GM12878 (cell line): ENCODE data around the gene CCNL2. TPM values are rescaled to one million over a fixed set of nuclear protein-coding genes. Genes with fewer than 3 reads are reported as not detected.
A peak's percentile ranks its signal among the peaks of the same experiment; 100 is the strongest.

ENCODE experiments used
- ATAC-seq: fragments of 200-7000 bp; cut with Tn5 transposase; 3 replicates; pipeline ENCODE4 v1.9.1; 2020; ENCODE audit warnings: mild to moderate bottlenecking, moderate library complexity
- BruUV-seq: library from RNA; stranded (reverse); fragments of 400-500 nt; replicated peaks from 2 replicates; lab custom pipeline; 2021; lab: Mats Ljungman, UMichigan
- CTCF ChIA-PET: fragments of 300-600 bp; sonication (Branson Sonifier 250); formaldehyde crosslinking; extraction: SDS; loops from one replicate; lab custom pipeline; 2021; ENCODE audit warnings: inconsistent platforms; lab: Yijun Ruan, JAX
- POLR2A ChIA-PET: fragments of 350-600 bp; formaldehyde crosslinking; extraction: SDS; loops from one replicate; lab custom pipeline; 2021; ENCODE audit warnings: inconsistent platforms; lab: Charles Lee
- RAD21 ChIA-PET: fragments of 300-600 bp; sonication (Branson Sonifier 250); formaldehyde crosslinking; loops from one replicate; lab custom pipeline; 2023; ENCODE audit warnings: antibody characterized with exemption; ENCODE audit not compliant: unreplicated experiment; lab: Charles Lee
- SMC1A ChIA-PET: fragments of 300-600 bp; sonication (Branson Sonifier 250); formaldehyde crosslinking; loops from one replicate; lab custom pipeline; 2023; ENCODE audit not compliant: unreplicated experiment, uncharacterized antibody; lab: Charles Lee
- DNase-seq: peaks from one replicate; pipeline ENCODE4 v3.0.0-alpha.2; 2011; ENCODE audit warnings: low read depth, low spot score
- FAIRE-seq: peaks from 3 replicates; lab custom pipeline; 2011; peaks lifted over from hg19 to GRCh38; lab: Jason Lieb, UNC
- H2AFZ ChIP-seq: 2 replicates; pipeline ENCODE4 v1.6.0; 2011; ENCODE audit warnings: low read depth, low read length, control low read depth; ENCODE audit not compliant: control insufficient read depth
- H3K27ac ChIP-seq: 2 replicates; pipeline ENCODE4 v1.5.1; 2011; ENCODE audit warnings: control low read depth; ENCODE audit not compliant: control insufficient read depth, insufficient read depth
- H3K27me3 ChIP-seq, 2 experiments: replicated peaks in 1 of 2; 2 replicates each; pipeline versions ENCODE4 v1.6.0 to v1.6.1; 2011; ENCODE audit warnings: low read length in 1 of 2; ENCODE audit not compliant: control insufficient read depth in 2 of 2, insufficient read depth in 2 of 2
- H3K36me3 ChIP-seq, 2 experiments: 2 replicates each; pipeline ENCODE4 v1.5.1; 2011; ENCODE audit warnings: low read length in 1 of 2; ENCODE audit not compliant: control insufficient read depth in 2 of 2, insufficient read depth in 2 of 2
- H3K4me1 ChIP-seq: 2 replicates; pipeline ENCODE4 v1.6.1; 2011; ENCODE audit warnings: mild to moderate bottlenecking, low read length, moderate library complexity, mixed read lengths; ENCODE audit not compliant: control insufficient read depth, insufficient read depth
- H3K4me2 ChIP-seq: 2 replicates; pipeline ENCODE4 v1.6.0; 2011; ENCODE audit warnings: control low read depth; ENCODE audit not compliant: control insufficient read depth, insufficient read depth
- H3K4me3 ChIP-seq: fragments of 200-600 bp; sonication (generic); 2 replicates; pipeline ENCODE4 v1.5.1; 2016
- H3K79me2 ChIP-seq: 2 replicates; pipeline ENCODE4 v1.6.0; 2011; ENCODE audit warnings: low read length; ENCODE audit not compliant: control insufficient read depth, insufficient read depth
- H3K9ac ChIP-seq: 2 replicates; pipeline ENCODE4 v1.8.0; 2011; ENCODE audit warnings: low read length, control low read depth, mixed read lengths; ENCODE audit not compliant: control insufficient read depth, insufficient read depth
- H3K9me3 ChIP-seq: replicated peaks from 3 replicates; pipeline ENCODE4 v1.5.1; 2011; ENCODE audit warnings: mild to moderate bottlenecking, low read length; ENCODE audit not compliant: control insufficient read depth, insufficient read depth
- H4K20me1 ChIP-seq: 2 replicates; pipeline ENCODE4 v1.6.0; 2011; ENCODE audit not compliant: control insufficient read depth, insufficient read depth
- BHLHE40 ChIP-seq, 2 experiments: fragments of 450-650 bp in 1 of 2; IDR thresholded peaks; 2 replicates each; pipeline ENCODE4 v1.6.1; 2011 to 2017; ENCODE audit warnings: low read depth in 2 of 2, borderline replicate concordance in 1 of 2, improper control_type of control experiment in 1 of 2, low read length in 1 of 2, mild to moderate bottlenecking in 1 of 2
- EP300 ChIP-seq, 2 experiments: fragments of 150-350 bp in 1 of 2; IDR thresholded peaks; 2 replicates each; pipeline ENCODE4 v1.6.1; 2011 to 2012; ENCODE audit warnings: low read depth in 2 of 2, low read length in 2 of 2, borderline replicate concordance in 1 of 2, improper control_type of control experiment in 1 of 2, inconsistent platforms in 1 of 2; ENCODE audit not compliant: control insufficient read depth in 1 of 2
- GATAD2B ChIP-seq: fragments of 450-650 bp; conservative IDR thresholded peaks from 2 replicates; pipeline ENCODE4 v1.6.1; 2017; ENCODE audit warnings: low read depth, mild to moderate bottlenecking, moderate library complexity
- HDGF ChIP-seq: fragments of 450-650 bp; IDR thresholded peaks from 2 replicates; pipeline ENCODE4 v1.6.1; 2016; ENCODE audit warnings: antibody characterized with exemption
- MEF2B ChIP-seq: fragments of 450-650 bp; IDR thresholded peaks from 2 replicates; pipeline ENCODE4 v1.6.1; 2018; ENCODE audit warnings: mild to moderate bottlenecking, moderate library complexity; ENCODE audit not compliant: partially characterized antibody, poor library complexity, severe bottlenecking
- MTA2 ChIP-seq: fragments of 450-650 bp; IDR thresholded peaks from 2 replicates; pipeline ENCODE4 v1.6.1; 2016; ENCODE audit warnings: low read depth, mild to moderate bottlenecking, moderate library complexity
- NFYB ChIP-seq: IDR thresholded peaks from 2 replicates; pipeline ENCODE4 v1.6.1; 2011; ENCODE audit warnings: low read depth, mild to moderate bottlenecking, low read length, improper control_type of control experiment, moderate library complexity; ENCODE audit not compliant: insufficient read depth
- NR2C1 ChIP-seq: fragments of 450-650 bp; IDR thresholded peaks from 2 replicates; pipeline ENCODE4 v1.6.1; 2017; ENCODE audit warnings: antibody characterized with exemption, mild to moderate bottlenecking, moderate library complexity
- NR2F1 ChIP-seq: fragments of 450-650 bp; conservative IDR thresholded peaks from 2 replicates; pipeline ENCODE4 v1.6.1; 2017; ENCODE audit warnings: mild to moderate bottlenecking
- RB1 ChIP-seq: fragments of 450-650 bp; formaldehyde crosslinking; IDR thresholded peaks from 2 replicates; pipeline ENCODE4 v1.6.1; 2017; ENCODE audit warnings: mild to moderate bottlenecking, borderline replicate concordance
- SMARCA5 ChIP-seq: fragments of 450-650 bp; IDR thresholded peaks from 2 replicates; pipeline ENCODE4 v1.6.1; 2017; ENCODE audit warnings: mild to moderate bottlenecking
- SMC3 ChIP-seq: IDR thresholded peaks from 2 replicates; pipeline ENCODE4 v1.6.1; 2011; ENCODE audit warnings: low read length, improper control_type of control experiment, borderline replicate concordance
- YBX1 ChIP-seq: fragments of 450-650 bp; IDR thresholded peaks from 2 replicates; pipeline ENCODE4 v1.6.1; 2016; ENCODE audit warnings: antibody characterized with exemption
- WGBS: methylation state at CpG from one replicate; pipeline ENCODE4 v1.1.6; 2016; ENCODE audit warnings: low lambda C conversion rate; ENCODE audit not compliant: insufficient replicate concordance, insufficient coverage; ENCODE audit errors: missing lambda C conversion rate; 5-methylcytosine and 5-hydroxymethylcytosine counted together
- in situ Hi-C: fragments of 300-500 bp; cut with MboI; formaldehyde crosslinking; loops from 9 replicates; pipeline ENCODE4 v1.14.3; 2018; ENCODE audit warnings: mixed read lengths
- intact Hi-C: fragments of 100-400 bp; cut with micrococcal nuclease; formaldehyde crosslinking; loops from one replicate; pipeline ENCODE4 v1.14.2; 2022; ENCODE audit not compliant: unreplicated experiment
- polyA plus RNA-seq, 11 experiments: library from polyadenylated mRNA; depleted of rRNA in 4 of 11; unstranded in 6 of 11; stranded (reverse) in 5 of 11; fragments of >200 nt; fragmentation: Nextera tagmentation in 4 of 11; fragmentation: Illumina TruSeq in 1 of 11; extraction: Ambion mirVana in 4 of 11; extraction: Trizol in 1 of 11; gene quantifications; 1 replicate in 1 of 11; 2 replicates in 10 of 11; pipeline versions ENCODE4 v1.2.1 to v1.2.3, GENCODE V29; 2011 to 2016; ENCODE audit warnings: inconsistent platforms in 2 of 11, missing spikeins in 2 of 11, low read depth in 1 of 11
- total RNA-seq, 4 experiments: library from RNA; depleted of rRNA in 3 of 4; stranded (reverse); fragments of >200 nt in 3 of 4; fragmentation: Illumina TruSeq in 1 of 4; extraction: Trizol in 1 of 4; gene quantifications; 2 replicates each; pipeline versions ENCODE4 v1.2.1 to v1.2.3, GENCODE V29; 2013 to 2021
- TF ChIP-seq, protein P1 (sequence below), 3 experiments: IDR thresholded peaks in 2 of 3; conservative IDR thresholded peaks in 1 of 3; 2 replicates each; pipeline ENCODE4 v1.5.1; 2011; ENCODE audit warnings: low read depth in 3 of 3, low read length in 3 of 3, mild to moderate bottlenecking in 3 of 3, control low read depth in 2 of 3, moderate library complexity in 2 of 3, inconsistent platforms in 1 of 3, mixed read lengths in 1 of 3; ENCODE audit not compliant: control insufficient read depth in 2 of 3, insufficient read depth in 1 of 3; ENCODE audit errors: extremely low read depth in 1 of 3
- TF ChIP-seq, protein P2 (sequence below): fragments of 450-650 bp; IDR thresholded peaks from 2 replicates; pipeline ENCODE4 v1.6.1; 2016; ENCODE audit warnings: mild to moderate bottlenecking, moderate library complexity, borderline replicate concordance

CCNL2 gene
- total and polyA plus RNA-seq, 10 of the 15 experiments (the other 5 are each of a cell fraction or from before 2014, with no cell fraction given) = 2.1 to 143 (median 101) TPM

DNA sequence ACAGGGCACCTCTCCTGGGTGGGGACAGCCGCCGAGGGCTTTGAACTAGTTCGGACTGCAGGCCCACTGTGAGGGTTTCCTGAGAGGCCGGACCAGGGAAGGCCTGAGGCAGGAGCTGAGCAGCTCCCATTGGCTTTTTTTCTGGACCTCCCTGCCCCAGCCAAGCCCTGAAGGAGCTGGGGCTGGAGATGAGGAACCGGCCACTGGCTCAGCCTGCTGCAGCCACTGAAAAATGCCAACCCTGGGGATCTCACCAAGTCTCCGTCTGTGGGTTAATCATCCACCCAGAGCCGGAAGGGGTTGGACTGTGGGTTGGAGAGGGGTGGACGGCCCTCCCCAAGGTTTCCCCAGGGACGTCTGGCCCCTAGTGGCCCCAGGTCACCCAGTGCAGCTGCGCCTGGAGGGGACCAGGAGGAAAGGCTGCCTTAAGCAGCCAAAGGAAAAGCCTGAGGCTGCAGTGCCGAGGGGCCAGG, 38.8 kb upstream of the CCNL2 start:
- Histone ChIP-seq H3K9ac (no peak overlapping the region; the same call in 1 of the 2 replicates), H3K4me3 (no peak overlapping the region), H2AFZ (no peak overlapping the region; the same call in 1 of the 2 replicates), H3K27ac (no peak overlapping the region), H4K20me1 (no peaks in the 10 kb centered on the region), H3K79me2 (no peaks in the 10 kb centered on the region), H3K4me1 (peaks cover 26% of the 10 kb centered on the region), H3K9me3 (no peaks in the 10 kb centered on the region), H3K27me3 (peaks cover 0 to 11% of the 10 kb centered on the region in 2 experiments; a peak in 3 of 4 replicates), H3K4me2 (peak overlapping the region; percentile 25; the same call in 1 of the 2 replicates), H3K36me3 (no peaks in the 10 kb centered on the region)
- ChIA-PET POLR2A (interaction anchor here (0.6 to 1.7 kb wide), 8 partner anchors 16 to 329 kb away, joined by 3 to 10 read pairs (median 4); partner anchors contain the start of gene CCNL2), SMC1A (interaction anchor here (0.9 to 1.3 kb wide), 5 partner anchors 23 to 64 kb away, joined by 3 to 4 read pairs (median 3); no protein-coding TSS in a partner anchor), CTCF (interaction anchor here (1.0 to 2.3 kb wide), 12 partner anchors 9 to 90 kb away, joined by 3 to 15 read pairs (median 6); partner anchors contain the start of gene AURKAIP1), RAD21 (interaction anchor here (0.8 to 2.0 kb wide), 9 partner anchors 16 to 66 kb away, joined by 3 to 8 read pairs (median 4); partner anchors contain the start of genes AURKAIP1 and MRPL20)
- WGBS = 33% methylated on average over 11 of the region's 11 CpGs
- BruUV-seq = no TSS peak
- FAIRE-seq = no peak
- in situ Hi-C loops = no loop called here
- intact Hi-C loops = no loop called here
- peak; percentile 85 for ATAC-seq
- DNase-seq = peak; percentile 42
- TF ChIP-seq NR2C1 (peak; percentile 45; the same call in 1 of the 2 replicates), MTA2 (0 out of 2 replicates have a peak, but pooled peaks have one; percentile 44), GATAD2B (peak; percentile 69), YBX1 (no peak; the same call in 1 of the 2 replicates), RB1 (peak; percentile 74; the same call in 1 of the 2 replicates), MEF2B (peak; percentile 99), SMARCA5 (0 out of 2 replicates have a peak, but pooled peaks have one; percentile 22), SMC3 (peak; percentile 1; the same call in 1 of the 2 replicates), NR2F1 (peak; percentile 94), NFYB (no peak), EP300 (IDR thresholded peaks at IDR 0.05; ENCODE audit: borderline replicate concordance in 1 of 2, control insufficient read depth in 1 of 2, low read depth in 2 of 2, low read length in 2 of 2) (0 out of 4 replicates have a peak, but pooled peaks of 1 of the 2 experiments have one; percentile 27), HDGF (0 out of 2 replicates have a peak, but pooled peaks have one; percentile 43), BHLHE40 (IDR thresholded peaks at IDR 0.05; ENCODE audit: borderline replicate concordance in 1 of 2, low read depth in 2 of 2, low read length in 1 of 2) (peak in 1 of 2 experiments; percentile 34; a peak in 2 of 4 replicates)
- TF ChIP-seq, protein P1, sequence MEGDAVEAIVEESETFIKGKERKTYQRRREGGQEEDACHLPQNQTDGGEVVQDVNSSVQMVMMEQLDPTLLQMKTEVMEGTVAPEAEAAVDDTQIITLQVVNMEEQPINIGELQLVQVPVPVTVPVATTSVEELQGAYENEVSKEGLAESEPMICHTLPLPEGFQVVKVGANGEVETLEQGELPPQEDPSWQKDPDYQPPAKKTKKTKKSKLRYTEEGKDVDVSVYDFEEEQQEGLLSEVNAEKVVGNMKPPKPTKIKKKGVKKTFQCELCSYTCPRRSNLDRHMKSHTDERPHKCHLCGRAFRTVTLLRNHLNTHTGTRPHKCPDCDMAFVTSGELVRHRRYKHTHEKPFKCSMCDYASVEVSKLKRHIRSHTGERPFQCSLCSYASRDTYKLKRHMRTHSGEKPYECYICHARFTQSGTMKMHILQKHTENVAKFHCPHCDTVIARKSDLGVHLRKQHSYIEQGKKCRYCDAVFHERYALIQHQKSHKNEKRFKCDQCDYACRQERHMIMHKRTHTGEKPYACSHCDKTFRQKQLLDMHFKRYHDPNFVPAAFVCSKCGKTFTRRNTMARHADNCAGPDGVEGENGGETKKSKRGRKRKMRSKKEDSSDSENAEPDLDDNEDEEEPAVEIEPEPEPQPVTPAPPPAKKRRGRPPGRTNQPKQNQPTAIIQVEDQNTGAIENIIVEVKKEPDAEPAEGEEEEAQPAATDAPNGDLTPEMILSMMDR (IDR thresholded peaks at IDR 0.05 in 2 of 3, conservative IDR thresholded peaks at IDR 0.05 in 1 of 3; ENCODE audit: control insufficient read depth in 2 of 3, extremely low read depth in 1 of 3, insufficient read depth in 1 of 3, low read depth in 3 of 3, low read length in 3 of 3) = peak in 2 of 3 experiments; percentile 28 to 30; a peak in 1 of 6 replicates
- TF ChIP-seq, protein P2, sequence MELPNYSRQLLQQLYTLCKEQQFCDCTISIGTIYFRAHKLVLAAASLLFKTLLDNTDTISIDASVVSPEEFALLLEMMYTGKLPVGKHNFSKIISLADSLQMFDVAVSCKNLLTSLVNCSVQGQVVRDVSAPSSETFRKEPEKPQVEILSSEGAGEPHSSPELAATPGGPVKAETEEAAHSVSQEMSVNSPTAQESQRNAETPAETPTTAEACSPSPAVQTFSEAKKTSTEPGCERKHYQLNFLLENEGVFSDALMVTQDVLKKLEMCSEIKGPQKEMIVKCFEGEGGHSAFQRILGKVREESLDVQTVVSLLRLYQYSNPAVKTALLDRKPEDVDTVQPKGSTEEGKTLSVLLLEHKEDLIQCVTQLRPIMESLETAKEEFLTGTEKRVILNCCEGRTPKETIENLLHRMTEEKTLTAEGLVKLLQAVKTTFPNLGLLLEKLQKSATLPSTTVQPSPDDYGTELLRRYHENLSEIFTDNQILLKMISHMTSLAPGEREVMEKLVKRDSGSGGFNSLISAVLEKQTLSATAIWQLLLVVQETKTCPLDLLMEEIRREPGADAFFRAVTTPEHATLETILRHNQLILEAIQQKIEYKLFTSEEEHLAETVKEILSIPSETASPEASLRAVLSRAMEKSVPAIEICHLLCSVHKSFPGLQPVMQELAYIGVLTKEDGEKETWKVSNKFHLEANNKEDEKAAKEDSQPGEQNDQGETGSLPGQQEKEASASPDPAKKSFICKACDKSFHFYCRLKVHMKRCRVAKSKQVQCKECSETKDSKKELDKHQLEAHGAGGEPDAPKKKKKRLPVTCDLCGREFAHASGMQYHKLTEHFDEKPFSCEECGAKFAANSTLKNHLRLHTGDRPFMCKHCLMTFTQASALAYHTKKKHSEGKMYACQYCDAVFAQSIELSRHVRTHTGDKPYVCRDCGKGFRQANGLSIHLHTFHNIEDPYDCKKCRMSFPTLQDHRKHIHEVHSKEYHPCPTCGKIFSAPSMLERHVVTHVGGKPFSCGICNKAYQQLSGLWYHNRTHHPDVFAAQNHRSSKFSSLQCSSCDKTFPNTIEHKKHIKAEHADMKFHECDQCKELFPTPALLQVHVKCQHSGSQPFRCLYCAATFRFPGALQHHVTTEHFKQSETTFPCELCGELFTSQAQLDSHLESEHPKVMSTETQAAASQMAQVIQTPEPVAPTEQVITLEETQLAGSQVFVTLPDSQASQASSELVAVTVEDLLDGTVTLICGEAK = no peak; the same call in 1 of the 2 replicates
